HG02840 (cell line): ENCODE data around the gene SSPN.

Experiments used
- ATAC-seq: cut with Tn5 transposase; IDR thresholded peaks from one replicate; pipeline ENCODE4 v1.9.1; 2021; ENCODE audit warnings: mild to moderate bottlenecking, moderate library complexity, moderate number of reproducible peaks; ENCODE audit not compliant: unreplicated experiment, low FRiP score

Gene SSPN

GRCh38 chr12:26185532-26186320, 9.6 kb upstream of the SSPN start:
- no peak for ATAC-seq

- ATAC-seq = no peak
Measured at GRCh38 chr12:26187014-26187798, 8.2 kb upstream of the SSPN start.

GRCh38 chr12:26188127-26188526, 7.2 kb upstream of the SSPN start:
- ATAC-seq = no peak

- ATAC-seq = no peak
Measured at GRCh38 chr12:26188641-26189040, 6.7 kb upstream of the SSPN start.

GRCh38 chr12:26192142-26192541, 3.2 kb upstream of the SSPN start:
- ATAC-seq = no peak

GRCh38 chr12:26193539-26193938, 1.8 kb upstream of the SSPN start:
- no peak for ATAC-seq

- ATAC-seq = no peak
Measured at GRCh38 chr12:26195641-26196420, 458 bp downstream of the SSPN start.

- no peak for ATAC-seq
Measured at GRCh38 chr12:26196421-26196716, 996 bp downstream of the SSPN start.

GRCh38 chr12:26197832-26198231, 2.5 kb downstream of the SSPN start:
- ATAC-seq = no peak

- ATAC-seq = no peak
Measured at GRCh38 chr12:26198742-26199141, 3.4 kb downstream of the SSPN start.

GRCh38 chr12:26203167-26203780, 7.9 kb downstream of the SSPN start:
- no peak for ATAC-seq

GRCh38 chr12:26204612-26205289, 9.4 kb downstream of the SSPN start:
- ATAC-seq = no peak

GRCh38 chr12:26205298-26205697, 9.9 kb downstream of the SSPN start:
- ATAC-seq = no peak

GRCh38 chr12:26205941-26206340, 10.6 kb downstream of the SSPN start:
- ATAC-seq = no peak

GRCh38 chr12:26211331-26211730, 16.0 kb downstream of the SSPN start:
- no peak for ATAC-seq

GRCh38 chr12:26212396-26212795, 17.0 kb downstream of the SSPN start:
- ATAC-seq = no peak

- ATAC-seq = no peak
Measured at GRCh38 chr12:26212988-26213387, 17.6 kb downstream of the SSPN start.

- ATAC-seq = no peak
Measured at GRCh38 chr12:26214121-26214520, 18.7 kb downstream of the SSPN start.

GRCh38 chr12:26219736-26220135, 24.4 kb downstream of the SSPN start:
- no peak for ATAC-seq

- no peak for ATAC-seq
Measured at GRCh38 chr12:26224657-26225056, 29.3 kb downstream of the SSPN start.
